Cerebellar cortex (tissue), 1 donor: ENCODE data around the gene SEPTIN5.
"Not testable (repeated sequence)": the region's sequence is repeated elsewhere in the genome, so short reads cannot be mapped to it uniquely, and the experiment has no call there.

Experiments used
- DNase-seq: peaks from one replicate; pipeline ENCODE4 v3.0.0-alpha.2; 2015; ENCODE audit warnings: low spot score

The SEPTIN5 gene

GRCh38 chr22:19720150-19720827 is 6.0 kb downstream of the SEPTIN5 start:
- no peak for DNase-seq

GRCh38 chr22:19720999-19721329 is 6.7 kb downstream of the SEPTIN5 start:
- DNase-seq, result no peak

- no peak for DNase-seq
Measured at GRCh38 chr22:19721330-19722177, 7.3 kb downstream of the SEPTIN5 start.

GRCh38 chr22:19722178-19722981 is 8.1 kb downstream of the SEPTIN5 start:
- no peak for DNase-seq

GRCh38 chr22:19722982-19723231 is 8.6 kb downstream of the SEPTIN5 start:
- no peak for DNase-seq

GRCh38 chr22:19723232-19723982 is 9.1 kb downstream of the SEPTIN5 start, which contains the start of gene GP1BB:
TSS of gene GP1BB (plus strand) at chr22:19723539. CDS start at chr22:19723570, 31 bp downstream.
- no peak for DNase-seq

- DNase-seq, result no peak
Measured at GRCh38 chr22:19723983-19724827, 9.9 kb downstream of the SEPTIN5 start.

- DNase-seq, result no peak
Measured at GRCh38 chr22:19724927-19725661, 10.8 kb downstream of the SEPTIN5 start.

- DNase-seq, result not testable (repeated sequence)
Measured at GRCh38 chr22:19726064-19726788, 11.9 kb downstream of the SEPTIN5 start.

GRCh38 chr22:19727310-19728150 is 13.2 kb downstream of the SEPTIN5 start:
- DNase-seq, result no peak

- peak; percentile 47 for DNase-seq
Measured at GRCh38 chr22:19728271-19728670, 14.0 kb downstream of the SEPTIN5 start.

GRCh38 chr22:19728836-19729235 is 14.5 kb downstream of the SEPTIN5 start:
- DNase-seq, result no peak

GRCh38 chr22:19729507-19729906 is 15.2 kb downstream of the SEPTIN5 start:
- DNase-seq, result no peak

- DNase-seq, result no peak
Measured at GRCh38 chr22:19730198-19730597, 15.9 kb downstream of the SEPTIN5 start.

GRCh38 chr22:19730655-19731360 is 16.5 kb downstream of the SEPTIN5 start:
- peak; percentile 84 for DNase-seq

GRCh38 chr22:19731361-19732135 is 17.2 kb downstream of the SEPTIN5 start:
- no peak for DNase-seq

GRCh38 chr22:19732403-19733113 is 18.3 kb downstream of the SEPTIN5 start:
- DNase-seq, result no peak
